A549 (cell line): ENCODE measurements around the gene ENTPD6. TPM values are rescaled to one million over a fixed set of nuclear protein-coding genes. Genes with fewer than 3 reads are reported as not detected.

ENCODE experiments used
- ATAC-seq, 2 experiments: fragments of 200-7000 bp in 1 of 2; fragments of >200 bp in 1 of 2; cut with Nextera tagmentation in 1 of 2; cut with Tn5 transposase in 1 of 2; 3 replicates each; pipeline versions ENCODE4 v1.8.0 to v1.9.1; 2018 to 2020; ENCODE audit warnings: mild to moderate bottlenecking in 1 of 2, moderate library complexity in 1 of 2
- CTCF ChIA-PET: fragments of 300-600 bp; sonication (Branson Sonifier 250); formaldehyde crosslinking; extraction: SDS; loops from one replicate; lab custom pipeline; 2021; ENCODE audit warnings: antibody characterized with exemption, inconsistent platforms; lab: Yijun Ruan, JAX
- POLR2A ChIA-PET: fragments of 350-600 bp; formaldehyde crosslinking; extraction: SDS; loops from one replicate; lab custom pipeline; 2021; ENCODE audit warnings: antibody characterized with exemption, inconsistent platforms; lab: Yijun Ruan, JAX
- DNase-seq, 2 experiments: peaks; one replicate each; pipeline versions ENCODE4 v3.0.0 to v3.0.0-alpha.2; 2011 to 2016; ENCODE audit warnings: low read depth in 1 of 2, low spot score in 1 of 2
- FAIRE-seq: peaks from 2 replicates; lab custom pipeline; 2011; peaks lifted over from hg19 to GRCh38; lab: Jason Lieb, UNC
- H3K27ac ChIP-seq, 2 experiments: fragments of >200 bp; sonication (Bioruptor Twin); formaldehyde crosslinking; 3 replicates each; pipeline ENCODE4 v1.5.1; 2016 to 2017
- H3K4me1 ChIP-seq: fragments of >200 bp; sonication (Bioruptor Twin); formaldehyde crosslinking; 3 replicates; pipeline ENCODE4 v1.6.1; 2016
- H3K4me2 ChIP-seq: fragments of >200 bp; sonication (Bioruptor Twin); formaldehyde crosslinking; 3 replicates; pipeline ENCODE4 v1.6.1; 2016
- H3K4me3 ChIP-seq: fragments of >200 bp; sonication (Bioruptor Twin); formaldehyde crosslinking; 3 replicates; pipeline ENCODE4 v1.5.1; 2016
- H3K9me3 ChIP-seq: fragments of >200 bp; sonication (Bioruptor Twin); formaldehyde crosslinking; 3 replicates; pipeline ENCODE4 v1.6.1; 2016
- BHLHE40 ChIP-seq: IDR thresholded peaks from 2 replicates; pipeline ENCODE4 v1.6.1; 2012; ENCODE audit warnings: low read depth, low read length, inconsistent platforms
- CBX2 ChIP-seq: fragments of 200-600 bp; sonication (generic); IDR thresholded peaks from 2 replicates; pipeline ENCODE4 v1.6.1; 2016; ENCODE audit warnings: low read depth, mild to moderate bottlenecking, borderline replicate concordance
- CBX8 ChIP-seq: fragments of 200-600 bp; sonication (generic); IDR thresholded peaks from 2 replicates; pipeline ENCODE4 v1.6.1; 2016
- ESRRA ChIP-seq: fragments of 150-350 bp; IDR thresholded peaks from 2 replicates; pipeline ENCODE4 v1.6.1; 2014; ENCODE audit warnings: mild to moderate bottlenecking, low read length, borderline replicate concordance
- FOSB ChIP-seq: fragments of 250-450 bp; sonication (Bioruptor Pico); IDR thresholded peaks from 2 replicates; pipeline ENCODE4 v1.5.0; 2020; ENCODE audit warnings: mild to moderate bottlenecking, moderate library complexity
- FOSL2 ChIP-seq, 2 experiments: fragments of 450-650 bp in 1 of 2; fragments of >200 bp in 1 of 2; sonication (Bioruptor Twin) in 1 of 2; formaldehyde crosslinking; IDR thresholded peaks; 2 replicates each; pipeline versions ENCODE4 v1.5.0 to v1.6.1; 2016 to 2020; ENCODE audit warnings: mild to moderate bottlenecking in 1 of 2, moderate library complexity in 1 of 2
- HDAC2 ChIP-seq: fragments of 200-600 bp; sonication (generic); IDR thresholded peaks from 2 replicates; pipeline ENCODE4 v1.6.1; 2016
- HEYL ChIP-seq: fragments of 250-450 bp; sonication (Bioruptor Pico); IDR thresholded peaks from 2 replicates; pipeline ENCODE4 v1.8.0; 2021; ENCODE audit warnings: mild to moderate bottlenecking, moderate library complexity
- HOXA7 ChIP-seq: fragments of 250-450 bp; sonication (Bioruptor Pico); IDR thresholded peaks from 2 replicates; pipeline ENCODE4 v1.5.0; 2020; ENCODE audit warnings: mild to moderate bottlenecking, moderate library complexity
- KDM1A ChIP-seq: fragments of 200-600 bp; sonication (generic); IDR thresholded peaks from 2 replicates; pipeline ENCODE4 v1.6.1; 2016; ENCODE audit warnings: low read depth, mild to moderate bottlenecking
- KDM5A ChIP-seq: fragments of 200-600 bp; sonication (generic); IDR thresholded peaks from 2 replicates; pipeline ENCODE4 v1.6.1; 2016; ENCODE audit warnings: antibody characterized with exemption, mild to moderate bottlenecking
- MAZ ChIP-seq: fragments of 150-350 bp; IDR thresholded peaks from 2 replicates; pipeline ENCODE4 v1.6.1; 2014; ENCODE audit warnings: antibody characterized with exemption, low read depth, low read length, borderline replicate concordance
- MYC ChIP-seq: IDR thresholded peaks from 2 replicates; pipeline ENCODE4 v1.6.1; 2012; ENCODE audit warnings: mild to moderate bottlenecking, inconsistent platforms, low read length, improper control_type of control experiment, borderline replicate concordance
- NR3C1 ChIP-seq: fragments of >200 bp; sonication (Bioruptor Twin); formaldehyde crosslinking; IDR thresholded peaks from 3 replicates; pipeline ENCODE4 v1.6.1; 2017
- POLR2AphosphoS2 ChIP-seq: conservative IDR thresholded peaks from 2 replicates; pipeline ENCODE4 v1.6.1; 2012; ENCODE audit warnings: low read length, improper control_type of control experiment, inconsistent platforms
- RAD21 ChIP-seq, 2 experiments: fragments of >200 bp in 1 of 2; sonication (Bioruptor Twin) in 1 of 2; formaldehyde crosslinking in 1 of 2; IDR thresholded peaks in 1 of 2; conservative IDR thresholded peaks in 1 of 2; 2 replicates in 1 of 2; 3 replicates in 1 of 2; pipeline ENCODE4 v1.6.1; 2012 to 2018; ENCODE audit warnings: inconsistent platforms in 1 of 2
- RFX5 ChIP-seq: fragments of 450-650 bp; IDR thresholded peaks from 2 replicates; pipeline ENCODE4 v1.7.1; 2014; ENCODE audit warnings: antibody characterized with exemption, mild to moderate bottlenecking, moderate library complexity
- SREBF2 ChIP-seq: fragments of 450-650 bp; IDR thresholded peaks from 2 replicates; pipeline ENCODE4 v1.6.1; 2014; ENCODE audit warnings: mild to moderate bottlenecking, moderate library complexity
- TP53 ChIP-seq: fragments of 250-450 bp; sonication (Bioruptor Pico); IDR thresholded peaks from 2 replicates; pipeline ENCODE4 v1.5.0; 2021; ENCODE audit warnings: mild to moderate bottlenecking, moderate library complexity
- ZFP36 ChIP-seq: fragments of 450-650 bp; IDR thresholded peaks from 2 replicates; pipeline ENCODE4 v1.6.1; 2014; ENCODE audit warnings: borderline replicate concordance; ENCODE audit not compliant: partially characterized antibody
- WGBS: methylation state at CpG from one replicate; pipeline ENCODE4 v1.1.6; 2017; ENCODE audit errors: missing lambda C conversion rate; 5-methylcytosine and 5-hydroxymethylcytosine counted together
- polyA plus RNA-seq, 4 experiments: library from polyadenylated mRNA; depleted of rRNA in 3 of 4; stranded (reverse); fragments of >200 nt; fragmentation: RNase III in 1 of 4; extraction: RNeasy Plus Mini Kit Qiagen cat#74134 plus additional on column Dnase treatment in 1 of 4; gene quantifications; 2 replicates in 3 of 4; 3 replicates in 1 of 4; pipeline ENCODE4 v1.2.3, GENCODE V29; 2011 to 2017
- TF ChIP-seq, protein P1 (sequence below): IDR thresholded peaks from 2 replicates; pipeline ENCODE4 v1.6.1; 2012
- TF ChIP-seq, protein P2 (sequence below): fragments of 150-350 bp; IDR thresholded peaks from 2 replicates; pipeline ENCODE4 v1.6.1; 2014; ENCODE audit warnings: low read depth, mild to moderate bottlenecking, low read length
- TF ChIP-seq, protein P3 (sequence below): fragments of 450-650 bp; IDR thresholded peaks from 2 replicates; pipeline ENCODE4 v1.6.1; 2014; ENCODE audit warnings: antibody characterized with exemption
- TF ChIP-seq, protein P4 (sequence below): fragments of >200 bp; sonication (Bioruptor Twin); formaldehyde crosslinking; IDR thresholded peaks from 3 replicates; pipeline ENCODE4 v1.5.1; 2016
- TF ChIP-seq, protein P5 (sequence below): fragments of 250-450 bp; sonication (Bioruptor Pico); IDR thresholded peaks from 2 replicates; pipeline ENCODE4 v1.5.0; 2021; ENCODE audit warnings: mild to moderate bottlenecking, moderate library complexity, borderline replicate concordance

The ENTPD6 gene
- polyA plus RNA-seq, 2 of the 4 experiments (the other 2 are of a cell fraction), result 85.7 to 87.0 TPM

DNA sequence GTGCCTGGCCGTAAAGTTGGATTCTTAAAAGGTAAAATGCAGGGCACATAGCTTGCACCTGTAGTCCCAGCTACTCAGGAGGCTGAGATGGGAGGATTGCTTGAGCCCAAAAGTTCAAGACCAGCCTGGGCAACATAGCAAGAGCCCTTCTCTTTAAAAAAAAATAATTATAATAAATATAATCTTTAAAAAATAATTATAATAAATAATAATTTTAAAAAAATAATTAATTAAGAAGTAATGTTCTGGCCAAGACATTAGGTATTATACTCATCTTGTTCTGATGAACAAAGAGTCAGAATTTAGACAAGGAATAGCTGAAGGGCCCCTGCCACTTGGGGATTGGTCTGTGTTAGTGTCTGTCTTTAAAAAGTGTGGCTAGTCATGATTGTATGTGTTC lies 13.9 kb downstream of the ENTPD6 start:
- FAIRE-seq, result no peak
- 100% methylated on average over 1 of the region's 1 CpG for WGBS
- ATAC-seq, result no peak
- H3K4me1 ChIP-seq, result peaks cover 20% of the 10 kb centered on the region
- H3K27ac ChIP-seq, result no peak overlapping the region
- no peak overlapping the region for H3K4me3 ChIP-seq
- no peak for DNase-seq
- CTCF ChIA-PET, result interaction anchor here (0.8 to 1.8 kb wide), 4 partner anchors 11 to 216 kb away, joined by 3 to 4 read pairs (median 3); no protein-coding TSS in a partner anchor
- TF ChIP-seq KDM5A (no peak), FOSL2 (IDR thresholded peaks at IDR 0.05) (no peak), FOSL2 (CRISPR knock-in tag; IDR thresholded peaks at IDR 0.05) (no peak), ZFP36 (no peak), RAD21 (conservative IDR thresholded peaks at IDR 0.05 in 1 of 2, IDR thresholded peaks at IDR 0.05 in 1 of 2) (no peak), POLR2AphosphoS2 (no peak), CBX8 (no peak), MAZ (no peak), NR3C1 (no peak)
- TF ChIP-seq, protein P1, sequence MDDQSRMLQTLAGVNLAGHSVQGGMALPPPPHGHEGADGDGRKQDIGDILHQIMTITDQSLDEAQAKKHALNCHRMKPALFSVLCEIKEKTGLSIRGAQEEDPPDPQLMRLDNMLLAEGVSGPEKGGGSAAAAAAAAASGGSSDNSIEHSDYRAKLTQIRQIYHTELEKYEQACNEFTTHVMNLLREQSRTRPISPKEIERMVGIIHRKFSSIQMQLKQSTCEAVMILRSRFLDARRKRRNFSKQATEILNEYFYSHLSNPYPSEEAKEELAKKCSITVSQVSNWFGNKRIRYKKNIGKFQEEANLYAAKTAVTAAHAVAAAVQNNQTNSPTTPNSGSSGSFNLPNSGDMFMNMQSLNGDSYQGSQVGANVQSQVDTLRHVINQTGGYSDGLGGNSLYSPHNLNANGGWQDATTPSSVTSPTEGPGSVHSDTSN, result no peak
- TF ChIP-seq, all 56 proteins: peak for 0
- Histone ChIP-seq H3K4me2 (no peak overlapping the region), H3K9me3 (no peaks in the 10 kb centered on the region)
- POLR2A ChIA-PET, result no interaction called here

DNA sequence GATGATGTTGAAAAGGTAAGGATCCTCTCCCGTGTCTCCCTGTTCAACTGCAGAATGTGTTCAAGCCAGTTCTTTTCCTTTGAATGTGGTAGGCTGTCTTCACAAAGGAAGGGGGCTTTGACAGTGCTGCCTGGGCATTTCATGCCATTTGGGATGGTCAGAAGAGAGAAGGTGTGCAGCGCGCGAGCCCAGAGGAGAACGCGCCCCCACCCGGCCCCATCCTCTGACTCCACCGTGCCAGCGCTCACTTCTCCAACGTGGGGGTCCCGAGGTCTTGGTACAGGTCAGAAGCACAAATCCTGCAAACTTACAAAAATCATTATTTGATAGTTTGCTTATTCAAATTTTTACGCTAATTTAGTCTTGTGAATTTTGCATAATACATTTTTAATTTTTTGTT lies 14.4 kb downstream of the ENTPD6 start:
- CTCF ChIA-PET, result interaction anchor here (0.8 to 2.2 kb wide), 6 partner anchors 10 to 216 kb away, joined by 3 to 8 read pairs (median 4); no protein-coding TSS in a partner anchor
- WGBS, result 94% methylated on average over 12 of the region's 12 CpGs
- DNase-seq, result no peak

More for the DNA sequence above, 14.4 kb downstream of the ENTPD6 start:
- H3K4me1 ChIP-seq, result peaks cover 20% of the 10 kb centered on the region
- POLR2A ChIA-PET, result no interaction called here
- H3K4me2 ChIP-seq, result no peak overlapping the region
- TF ChIP-seq, protein P2, sequence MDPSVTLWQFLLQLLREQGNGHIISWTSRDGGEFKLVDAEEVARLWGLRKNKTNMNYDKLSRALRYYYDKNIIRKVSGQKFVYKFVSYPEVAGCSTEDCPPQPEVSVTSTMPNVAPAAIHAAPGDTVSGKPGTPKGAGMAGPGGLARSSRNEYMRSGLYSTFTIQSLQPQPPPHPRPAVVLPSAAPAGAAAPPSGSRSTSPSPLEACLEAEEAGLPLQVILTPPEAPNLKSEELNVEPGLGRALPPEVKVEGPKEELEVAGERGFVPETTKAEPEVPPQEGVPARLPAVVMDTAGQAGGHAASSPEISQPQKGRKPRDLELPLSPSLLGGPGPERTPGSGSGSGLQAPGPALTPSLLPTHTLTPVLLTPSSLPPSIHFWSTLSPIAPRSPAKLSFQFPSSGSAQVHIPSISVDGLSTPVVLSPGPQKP, result no peak
- TF ChIP-seq NR3C1, result no peak
- no peak for TF ChIP-seq CBX8
- TF ChIP-seq RFX5, result no peak
- TF ChIP-seq, protein P1, result no peak
- no peak for TF ChIP-seq CBX2
- TF ChIP-seq MYC, result no peak
- no peak for TF ChIP-seq FOSB (CRISPR knock-in tag)
- TF ChIP-seq TP53 (CRISPR knock-in tag), result no peak
- TF ChIP-seq, protein P3, sequence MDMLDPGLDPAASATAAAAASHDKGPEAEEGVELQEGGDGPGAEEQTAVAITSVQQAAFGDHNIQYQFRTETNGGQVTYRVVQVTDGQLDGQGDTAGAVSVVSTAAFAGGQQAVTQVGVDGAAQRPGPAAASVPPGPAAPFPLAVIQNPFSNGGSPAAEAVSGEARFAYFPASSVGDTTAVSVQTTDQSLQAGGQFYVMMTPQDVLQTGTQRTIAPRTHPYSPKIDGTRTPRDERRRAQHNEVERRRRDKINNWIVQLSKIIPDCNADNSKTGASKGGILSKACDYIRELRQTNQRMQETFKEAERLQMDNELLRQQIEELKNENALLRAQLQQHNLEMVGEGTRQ, result no peak
- no peak for TF ChIP-seq HDAC2
- TF ChIP-seq, protein P4, sequence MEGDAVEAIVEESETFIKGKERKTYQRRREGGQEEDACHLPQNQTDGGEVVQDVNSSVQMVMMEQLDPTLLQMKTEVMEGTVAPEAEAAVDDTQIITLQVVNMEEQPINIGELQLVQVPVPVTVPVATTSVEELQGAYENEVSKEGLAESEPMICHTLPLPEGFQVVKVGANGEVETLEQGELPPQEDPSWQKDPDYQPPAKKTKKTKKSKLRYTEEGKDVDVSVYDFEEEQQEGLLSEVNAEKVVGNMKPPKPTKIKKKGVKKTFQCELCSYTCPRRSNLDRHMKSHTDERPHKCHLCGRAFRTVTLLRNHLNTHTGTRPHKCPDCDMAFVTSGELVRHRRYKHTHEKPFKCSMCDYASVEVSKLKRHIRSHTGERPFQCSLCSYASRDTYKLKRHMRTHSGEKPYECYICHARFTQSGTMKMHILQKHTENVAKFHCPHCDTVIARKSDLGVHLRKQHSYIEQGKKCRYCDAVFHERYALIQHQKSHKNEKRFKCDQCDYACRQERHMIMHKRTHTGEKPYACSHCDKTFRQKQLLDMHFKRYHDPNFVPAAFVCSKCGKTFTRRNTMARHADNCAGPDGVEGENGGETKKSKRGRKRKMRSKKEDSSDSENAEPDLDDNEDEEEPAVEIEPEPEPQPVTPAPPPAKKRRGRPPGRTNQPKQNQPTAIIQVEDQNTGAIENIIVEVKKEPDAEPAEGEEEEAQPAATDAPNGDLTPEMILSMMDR, result no peak
- no peak for TF ChIP-seq ESRRA
- TF ChIP-seq, protein P5, sequence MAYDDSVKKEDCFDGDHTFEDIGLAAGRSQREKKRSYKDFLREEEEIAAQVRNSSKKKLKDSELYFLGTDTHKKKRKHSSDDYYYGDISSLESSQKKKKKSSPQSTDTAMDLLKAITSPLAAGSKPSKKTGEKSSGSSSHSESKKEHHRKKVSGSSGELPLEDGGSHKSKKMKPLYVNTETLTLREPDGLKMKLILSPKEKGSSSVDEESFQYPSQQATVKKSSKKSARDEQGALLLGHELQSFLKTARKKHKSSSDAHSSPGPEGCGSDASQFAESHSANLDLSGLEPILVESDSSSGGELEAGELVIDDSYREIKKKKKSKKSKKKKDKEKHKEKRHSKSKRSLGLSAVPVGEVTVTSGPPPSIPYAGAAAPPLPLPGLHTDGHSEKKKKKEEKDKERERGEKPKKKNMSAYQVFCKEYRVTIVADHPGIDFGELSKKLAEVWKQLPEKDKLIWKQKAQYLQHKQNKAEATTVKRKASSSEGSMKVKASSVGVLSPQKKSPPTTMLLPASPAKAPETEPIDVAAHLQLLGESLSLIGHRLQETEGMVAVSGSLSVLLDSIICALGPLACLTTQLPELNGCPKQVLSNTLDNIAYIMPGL (CRISPR knock-in tag), result no peak
- no peak for TF ChIP-seq BHLHE40
- no peak for TF ChIP-seq HOXA7
- TF ChIP-seq HEYL (CRISPR knock-in tag), result no peak
- TF ChIP-seq KDM1A, result no peak
- TF ChIP-seq SREBF2, result no peak
- TF ChIP-seq, all 56 proteins: peak for 0
- Histone ChIP-seq H3K27ac (no peak overlapping the region), H3K4me3 (no peak overlapping the region), H3K9me3 (no peaks in the 10 kb centered on the region)
- FAIRE-seq, result no peak
- ATAC-seq, result no peak
